ENCODE data around the gene NR3C1.

Gene NR3C1

DNA sequence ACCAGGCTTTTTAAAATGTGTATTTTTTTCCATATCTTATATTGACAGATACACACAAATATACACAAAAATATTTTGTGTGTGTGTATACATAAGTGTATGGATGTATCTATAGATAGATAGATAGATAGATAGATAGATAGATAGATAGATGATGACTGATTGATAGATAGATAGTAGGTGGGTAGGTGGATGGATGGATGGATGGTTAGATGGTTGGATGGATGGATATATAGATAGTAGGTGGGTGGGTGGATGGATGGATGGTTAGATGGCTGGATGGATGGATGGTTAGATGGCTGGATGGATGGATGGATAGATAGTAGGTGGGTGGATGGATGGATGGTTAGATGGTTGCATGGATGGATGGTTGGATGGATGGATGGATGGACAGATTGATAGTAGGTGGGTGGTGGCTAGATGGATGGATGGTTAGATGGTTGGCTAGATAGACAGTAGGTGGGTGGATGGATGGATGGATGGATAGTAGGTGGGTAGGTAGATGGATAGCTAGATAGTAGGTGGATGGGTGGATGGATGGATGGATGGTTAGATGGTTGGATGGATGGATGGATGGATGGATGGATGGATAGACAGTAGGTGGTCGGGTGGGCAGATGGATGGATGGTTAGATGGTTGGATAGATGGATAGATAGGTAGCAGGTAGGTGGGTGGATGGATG, 156.2 kb downstream of the NR3C1 start:
- Histone ChIP-seq H3K27ac (ENCODE audit: low read depth, low read length) (no peak overlapping the region), H4K20me1 (ENCODE audit: low read depth, low read length) (no peaks in the 10 kb centered on the region), H3K27me3 (ENCODE audit: low read length) (no peaks in the 10 kb centered on the region), H3K9me3 (ENCODE audit: insufficient read depth, low read length) (no peaks in the 10 kb centered on the region), H3F3A (ENCODE audit: insufficient read depth) (no peaks in the 10 kb centered on the region), H3K36me3 (ENCODE audit: low read length) (no peaks in the 10 kb centered on the region), H3K4me2 (ENCODE audit: low read depth, low read length, poor library complexity, severe bottlenecking) (no peak overlapping the region), H3K79me2 (ENCODE audit: insufficient read depth, low read length) (no peaks in the 10 kb centered on the region), H3K9ac (ENCODE audit: low read length) (no peak overlapping the region), H3K4me3 (ENCODE audit: insufficient read depth, low read length, poor library complexity, severe bottlenecking) (no peak overlapping the region), H3K9me2 (replicated peaks; ENCODE audit: insufficient read depth, low read length) (no peaks in the 10 kb centered on the region), H2AFZ (ENCODE audit: low read depth, low read length, severe bottlenecking) (no peak overlapping the region)
- TF ChIP-seq EZH2phosphoT487 (conservative IDR thresholded peaks at IDR 0.05; ENCODE audit: low read length) (no peak), CTCF (IDR thresholded peaks at IDR 0.05; ENCODE audit: insufficient read depth, low read length, poor library complexity, severe bottlenecking) (no peak)

DNA sequence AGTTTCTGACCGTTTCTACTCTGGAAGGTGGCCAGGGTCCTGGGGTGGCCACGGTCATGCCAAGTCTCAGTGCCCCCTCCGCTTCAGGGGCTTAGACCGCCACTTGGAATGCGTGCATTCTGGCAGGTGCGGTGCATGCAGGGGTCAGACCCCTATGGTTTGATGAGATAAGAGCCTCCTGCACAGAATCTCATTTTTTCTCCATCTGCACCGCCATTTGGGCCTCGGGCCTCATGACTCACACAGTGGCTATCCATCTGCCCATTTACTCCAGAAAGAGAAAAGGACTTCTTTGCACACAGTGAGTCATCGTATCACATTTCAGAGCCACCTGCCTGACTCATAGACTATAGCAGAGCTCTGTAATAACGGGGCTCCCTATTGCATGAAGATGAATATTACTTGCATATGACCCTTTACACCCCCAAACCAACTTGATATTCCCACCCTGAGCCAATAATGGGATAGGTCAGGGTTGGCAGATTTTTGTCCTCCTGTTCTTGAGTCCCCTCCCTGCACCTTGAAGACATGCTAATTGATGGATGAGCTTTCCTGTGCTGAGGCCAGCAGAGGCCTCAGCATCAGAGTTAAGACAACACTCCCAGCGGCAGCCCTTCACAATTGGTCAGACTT, 157.4 kb downstream of the NR3C1 start:
- Histone ChIP-seq H3K36me3 (ENCODE audit: low read length) (no peaks in the 10 kb centered on the region), H3K27me3 (ENCODE audit: low read length) (no peaks in the 10 kb centered on the region), H3K9me2 (replicated peaks; ENCODE audit: insufficient read depth, low read length) (no peaks in the 10 kb centered on the region), H3K27ac (ENCODE audit: low read depth, low read length) (no peak overlapping the region), H3K4me2 (ENCODE audit: low read depth, low read length, poor library complexity, severe bottlenecking) (no peak overlapping the region), H3K9me3 (ENCODE audit: insufficient read depth, low read length) (no peaks in the 10 kb centered on the region), H3F3A (ENCODE audit: insufficient read depth) (no peaks in the 10 kb centered on the region), H4K20me1 (ENCODE audit: low read depth, low read length) (no peaks in the 10 kb centered on the region), H2AFZ (ENCODE audit: low read depth, low read length, severe bottlenecking) (no peak overlapping the region), H3K4me3 (ENCODE audit: insufficient read depth, low read length, poor library complexity, severe bottlenecking) (no peak overlapping the region), H3K9ac (ENCODE audit: low read length) (no peak overlapping the region), H3K79me2 (ENCODE audit: insufficient read depth, low read length) (no peaks in the 10 kb centered on the region)
- no peak for TF ChIP-seq EZH2phosphoT487 (conservative IDR thresholded peaks at IDR 0.05; ENCODE audit: low read length)
- no peak for TF ChIP-seq CTCF (IDR thresholded peaks at IDR 0.05; ENCODE audit: insufficient read depth, low read length, poor library complexity, severe bottlenecking)

DNA sequence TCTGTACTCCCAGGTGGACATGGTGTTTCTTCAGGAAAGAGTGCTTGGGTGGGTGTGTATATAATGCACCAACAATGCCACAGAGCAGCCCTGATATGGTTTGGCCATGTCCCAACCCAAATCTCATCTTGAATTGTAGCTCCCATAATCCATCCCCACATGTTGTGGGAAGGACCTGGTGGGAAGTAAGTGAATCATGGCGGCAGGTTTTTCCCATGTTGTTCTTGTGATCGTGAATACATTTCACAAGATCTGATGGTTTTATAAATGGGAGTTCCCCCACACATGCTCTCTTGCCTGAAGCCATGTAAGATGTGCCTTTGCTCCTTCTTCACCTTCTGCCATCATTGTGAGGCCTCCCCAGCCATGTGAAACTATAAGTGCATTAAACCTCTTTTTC, 158.5 kb downstream of the NR3C1 start:
- H3K36me3 ChIP-seq (ENCODE audit: low read length) = no peaks in the 10 kb centered on the region
- H3K79me2 ChIP-seq (ENCODE audit: insufficient read depth, low read length) = no peaks in the 10 kb centered on the region
- H2AFZ ChIP-seq (ENCODE audit: low read depth, low read length, severe bottlenecking) = no peak overlapping the region
- H3K27ac ChIP-seq (ENCODE audit: low read depth, low read length) = no peak overlapping the region
- no peaks in the 10 kb centered on the region for H3K9me2 ChIP-seq (replicated peaks; ENCODE audit: insufficient read depth, low read length)
- no peaks in the 10 kb centered on the region for H3K9me3 ChIP-seq (ENCODE audit: insufficient read depth, low read length)
- TF ChIP-seq EZH2phosphoT487 (conservative IDR thresholded peaks at IDR 0.05; ENCODE audit: low read length) (no peak), CTCF (IDR thresholded peaks at IDR 0.05; ENCODE audit: insufficient read depth, low read length, poor library complexity, severe bottlenecking) (no peak)
- H3K4me3 ChIP-seq (ENCODE audit: insufficient read depth, low read length, poor library complexity, severe bottlenecking) = no peak overlapping the region
- no peaks in the 10 kb centered on the region for H4K20me1 ChIP-seq (ENCODE audit: low read depth, low read length)
- H3F3A ChIP-seq (ENCODE audit: insufficient read depth) = no peaks in the 10 kb centered on the region
- H3K4me2 ChIP-seq (ENCODE audit: low read depth, low read length, poor library complexity, severe bottlenecking) = no peak overlapping the region
- no peaks in the 10 kb centered on the region for H3K27me3 ChIP-seq (ENCODE audit: low read length)
- no peak overlapping the region for H3K9ac ChIP-seq (ENCODE audit: low read length)
